Upper lobe of left lung (tissue), 6 donors: ENCODE results near the gene CDC40. TPM values are rescaled to one million over a fixed set of nuclear protein-coding genes. Genes with fewer than 3 reads are reported as not detected.
"Not testable (repeated sequence)": the region's sequence is repeated elsewhere in the genome, so short reads cannot be mapped to it uniquely, and the experiment has no call there.

Experiments
- ATAC-seq, 2 donors: fragments of 200-7000 bp; cut with Tn5 transposase; one replicate each; pipeline ENCODE4 v1.9.1; 2022; ENCODE audit warnings: mild to moderate bottlenecking in 2 of 2, moderate library complexity in 2 of 2; ENCODE audit not compliant: low FRiP score in 2 of 2
- DNase-seq, 2 donors: peaks; one replicate each; pipeline ENCODE4 v3.0.0-alpha.2; 2019 to 2020
- H3K27ac ChIP-seq, 4 donors: fragments of 200-600 bp; sonication (generic); one replicate each; pipeline ENCODE4 v1.5.1; 2016 to 2019
- H3K27me3 ChIP-seq, 4 donors: fragments of 200-600 bp; sonication (generic); one replicate each; pipeline ENCODE4 v1.5.1; 2017 to 2019
- H3K36me3 ChIP-seq, 4 donors: fragments of 200-600 bp; sonication (generic); one replicate each; pipeline ENCODE4 v1.5.1; 2016 to 2019
- H3K4me1 ChIP-seq, 4 donors: fragments of 200-600 bp; sonication (generic); one replicate each; pipeline ENCODE4 v1.5.1; 2018 to 2019
- H3K4me3 ChIP-seq, 4 donors: fragments of 200-600 bp; sonication (generic); one replicate each; pipeline ENCODE4 v1.5.1; 2017 to 2019; ENCODE audit warnings: mild to moderate bottlenecking in 2 of 4, moderate library complexity in 1 of 4
- H3K9me3 ChIP-seq, 4 donors: fragments of 200-600 bp; sonication (generic); one replicate each; pipeline ENCODE4 v1.5.1; 2018 to 2019
- CTCF ChIP-seq, 6 experiments: fragments of 450-650 bp in 4 of 6; fragments of 200-600 bp in 2 of 6; sonication (generic) in 2 of 6; IDR thresholded peaks; one replicate each; pipeline ENCODE4 v1.5.1; 2016 to 2019; ENCODE audit warnings: antibody characterized with exemption in 6 of 6
- EP300 ChIP-seq, 4 donors: sonication (generic); formaldehyde crosslinking; IDR thresholded peaks; one replicate each; pipeline ENCODE4 v1.5.1; 2017; ENCODE audit warnings: antibody characterized with exemption in 4 of 4, control low read depth in 2 of 4
- POLR2A ChIP-seq, 4 donors: fragments of 450-650 bp; IDR thresholded peaks; one replicate each; pipeline ENCODE4 v1.5.1; 2016 to 2017; ENCODE audit warnings: antibody characterized with exemption in 4 of 4, mild to moderate bottlenecking in 2 of 4
- POLR2AphosphoS5 ChIP-seq, 2 donors: sonication (generic); formaldehyde crosslinking; IDR thresholded peaks; one replicate each; pipeline ENCODE4 v1.5.1; 2017; ENCODE audit warnings: antibody characterized with exemption in 2 of 2
- WGBS, 2 donors: methylation state at CpG; one replicate each; pipeline ENCODE4 v1.1.5; 2017 to 2018; 5-methylcytosine and 5-hydroxymethylcytosine counted together
- total RNA-seq, 6 donors: library from RNA; depleted of rRNA in 4 of 6; stranded (reverse); fragments of >200 nt in 4 of 6; gene quantifications; one replicate each; pipeline versions ENCODE4 v1.1.0 to v1.2.1, GENCODE V29; 2016 to 2021
- donor health status: DM: no; HTN: no; CAD: no; lungs with moderate emphysema.
- donor health status: DM: no; HTN: yes; CAD: no; lungs with severe emphysema.

Gene CDC40
- total RNA-seq, 6 donors from 2014 or later: 10.0 to 34.5 (median 20.9) TPM

- Histone ChIP-seq H3K36me3 (no peaks in the 10 kb centered on the region), H3K27ac (no peak overlapping the region), H3K27me3 (no peaks in the 10 kb centered on the region), H3K4me3 (no peak overlapping the region), H3K9me3 (no peaks in the 10 kb centered on the region), H3K4me1 (no peaks in the 10 kb centered on the region)
- ATAC-seq: no peak
- TF ChIP-seq CTCF (IDR thresholded peaks at IDR 0.05) (no peak), POLR2AphosphoS5 (IDR thresholded peaks at IDR 0.05) (no peak), POLR2A (IDR thresholded peaks at IDR 0.05) (no peak), EP300 (IDR thresholded peaks at IDR 0.05) (no peak)
- DNase-seq: no peak
- 84 to 87% methylated on average over 3 of the region's 3 CpGs for WGBS, 2 donors
These were observed 85.0 kb downstream of the CDC40 start for GRCh38 chr6:110265273-110265672.

GRCh38 chr6:110266996-110267395 lies 86.8 kb downstream of the CDC40 start:
- Histone ChIP-seq H3K27me3 (no peaks in the 10 kb centered on the region), H3K27ac (no peak overlapping the region), H3K36me3 (no peaks in the 10 kb centered on the region), H3K9me3 (no peaks in the 10 kb centered on the region), H3K4me1 (no peaks in the 10 kb centered on the region), H3K4me3 (no peak overlapping the region)
- ATAC-seq (no peak), DNase-seq (no peak)
- TF ChIP-seq POLR2A (IDR thresholded peaks at IDR 0.05) (no peak), EP300 (IDR thresholded peaks at IDR 0.05) (no peak), CTCF (IDR thresholded peaks at IDR 0.05) (no peak), POLR2AphosphoS5 (IDR thresholded peaks at IDR 0.05) (no peak)

- no peak overlapping the region for H3K4me3 ChIP-seq
- no peaks in the 10 kb centered on the region for H3K9me3 ChIP-seq
- DNase-seq (no peak), ATAC-seq (no peak)
- TF ChIP-seq POLR2A (IDR thresholded peaks at IDR 0.05): no peak
- TF ChIP-seq EP300 (IDR thresholded peaks at IDR 0.05): no peak
- no peak for TF ChIP-seq POLR2AphosphoS5 (IDR thresholded peaks at IDR 0.05)
- no peak for TF ChIP-seq CTCF (IDR thresholded peaks at IDR 0.05)
- no peaks in the 10 kb centered on the region for H3K27me3 ChIP-seq
- 86 to 92% methylated on average over 2 of the region's 2 CpGs for WGBS, 2 donors
- H3K27ac ChIP-seq: no peak overlapping the region
- H3K4me1 ChIP-seq: no peaks in the 10 kb centered on the region
- H3K36me3 ChIP-seq: no peaks in the 10 kb centered on the region
These were observed 89.4 kb downstream of the CDC40 start for GRCh38 chr6:110269623-110270022.

GRCh38 chr6:110270165-110270564 lies 89.9 kb downstream of the CDC40 start:
- H3K36me3 ChIP-seq: no peaks in the 10 kb centered on the region
- H3K27ac ChIP-seq: no peak overlapping the region
- H3K27me3 ChIP-seq: no peaks in the 10 kb centered on the region
- H3K4me1 ChIP-seq: no peaks in the 10 kb centered on the region
- H3K4me3 ChIP-seq: no peak overlapping the region
- ATAC-seq (no peak), DNase-seq (no peak)
- H3K9me3 ChIP-seq: no peaks in the 10 kb centered on the region
- TF ChIP-seq EP300 (IDR thresholded peaks at IDR 0.05): no peak
- no peak for TF ChIP-seq POLR2AphosphoS5 (IDR thresholded peaks at IDR 0.05)
- no peak for TF ChIP-seq POLR2A (IDR thresholded peaks at IDR 0.05)
- no peak for TF ChIP-seq CTCF (IDR thresholded peaks at IDR 0.05)
- WGBS, 2 donors: 88 to 89% methylated on average over 4 of the region's 4 CpGs

- Histone ChIP-seq H3K9me3 (no peaks in the 10 kb centered on the region), H3K4me3 (no peak overlapping the region), H3K36me3 (no peaks in the 10 kb centered on the region), H3K4me1 (no peaks in the 10 kb centered on the region), H3K27me3 (no peaks in the 10 kb centered on the region), H3K27ac (no peak overlapping the region)
- TF ChIP-seq CTCF (IDR thresholded peaks at IDR 0.05) (no peak), POLR2A (IDR thresholded peaks at IDR 0.05) (no peak), EP300 (IDR thresholded peaks at IDR 0.05) (no peak), POLR2AphosphoS5 (IDR thresholded peaks at IDR 0.05) (no peak)
- WGBS, 2 donors: 85 to 87% methylated on average over 1 of the region's 1 CpG
- ATAC-seq (no peak), DNase-seq (no peak)
These were observed 91.5 kb downstream of the CDC40 start for GRCh38 chr6:110271732-110272022.

GRCh38 chr6:110272781-110273180 lies 92.6 kb downstream of the CDC40 start:
- not testable (repeated sequence) for ATAC-seq, H3K4me3 ChIP-seq, H3K27ac ChIP-seq, H3K9me3 ChIP-seq, DNase-seq, H3K36me3 ChIP-seq, H3K27me3 ChIP-seq, H3K4me1 ChIP-seq
